NT2/D1 (cell line): ENCODE data around the gene ATP8B1.

Experiments used
- SUZ12 ChIP-seq: IDR thresholded peaks from 2 replicates; pipeline ENCODE4 v1.6.1; 2011; ENCODE audit not compliant: insufficient read length, insufficient read depth; ENCODE audit errors: extremely low read depth
- ZNF274 ChIP-seq: IDR thresholded peaks from 2 replicates; pipeline ENCODE4 v1.6.1; 2011; ENCODE audit warnings: mild to moderate bottlenecking, low read depth, low read length

DNA sequence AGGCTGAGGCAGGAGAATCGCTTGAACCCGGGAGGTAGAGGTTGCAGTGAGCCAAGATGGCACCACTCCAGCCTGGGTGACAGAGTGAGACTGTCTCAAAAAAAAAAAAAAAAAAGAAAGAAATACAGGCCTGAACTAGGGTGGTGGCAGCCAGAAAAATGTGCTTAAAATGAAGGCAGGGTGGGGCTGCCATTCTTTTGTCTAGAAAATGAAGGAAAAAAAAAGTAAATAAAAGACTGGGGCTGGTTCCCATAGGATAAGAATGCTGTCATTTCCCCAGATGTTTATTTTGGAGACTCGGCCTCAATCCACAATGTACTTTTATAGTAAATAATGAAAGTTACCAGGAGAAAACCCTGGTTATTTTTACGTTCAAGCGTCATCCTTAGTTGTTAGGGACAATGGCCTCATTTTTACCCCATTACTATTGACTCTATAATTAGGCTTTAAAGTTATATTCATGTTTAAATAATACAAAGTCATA is 58.9 kb downstream of the ATP8B1 start:
- TF ChIP-seq ZNF274 (no peak), SUZ12 (no peak)
